HepG2 (cell line): Measurements from ENCODE around the gene COPS3. TPM values are rescaled to one million over a fixed set of nuclear protein-coding genes. Genes with fewer than 3 reads are reported as not detected.

Source experiments
- ARHGAP35 ChIP-seq: sonication (generic); formaldehyde crosslinking; IDR thresholded peaks from 2 replicates; pipeline ENCODE4 v1.9.0; 2022; ENCODE audit warnings: mild to moderate bottlenecking, inconsistent platforms, moderate library complexity, missing genetic modification reagents, borderline replicate concordance
- BRCA1 ChIP-seq: sonication (generic); formaldehyde crosslinking; IDR thresholded peaks from 2 replicates; pipeline ENCODE4 v1.4.0; 2020; ENCODE audit warnings: missing genetic modification reagents
- HOXD1 ChIP-seq: sonication (generic); formaldehyde crosslinking; IDR thresholded peaks from 2 replicates; pipeline ENCODE4 v1.5.0; 2020; ENCODE audit warnings: missing genetic modification reagents
- MNT ChIP-seq: fragments of 450-650 bp; IDR thresholded peaks from 2 replicates; pipeline ENCODE4 v1.6.1; 2016
- MXI1 ChIP-seq: IDR thresholded peaks from 3 replicates; pipeline ENCODE4 v1.6.1; 2012; ENCODE audit warnings: low read depth, low read length, inconsistent platforms, borderline replicate concordance
- NAIF1 ChIP-seq: sonication (generic); formaldehyde crosslinking; IDR thresholded peaks from 2 replicates; pipeline ENCODE4 v1.5.0; 2020; ENCODE audit warnings: mild to moderate bottlenecking, missing genetic modification reagents, borderline replicate concordance
- NFRKB ChIP-seq: fragments of 450-650 bp; IDR thresholded peaks from 2 replicates; pipeline ENCODE4 v1.6.1; 2017
- NFYC ChIP-seq: IDR thresholded peaks from 2 replicates; pipeline ENCODE4 v1.6.1; 2016; ENCODE audit warnings: missing genetic modification reagents, missing compliant biosample characterization
- PPARG ChIP-seq: conservative IDR thresholded peaks from 2 replicates; pipeline ENCODE4 v1.6.1; 2016; ENCODE audit warnings: missing biosample characterization, missing genetic modification reagents
- REPIN1 ChIP-seq: sonication (generic); formaldehyde crosslinking; IDR thresholded peaks from 2 replicates; pipeline ENCODE4 v1.8.0; 2022; ENCODE audit warnings: missing genetic modification reagents, low read depth, mild to moderate bottlenecking, borderline replicate concordance
- SIN3A ChIP-seq: IDR thresholded peaks from 2 replicates; pipeline ENCODE4 v1.6.1; 2011; ENCODE audit warnings: low read depth, mild to moderate bottlenecking, control low read depth, low read length, borderline replicate concordance
- SMAD1 ChIP-seq: sonication (generic); formaldehyde crosslinking; IDR thresholded peaks from 2 replicates; pipeline ENCODE4 v1.4.0; 2020; ENCODE audit warnings: missing genetic modification reagents, low read depth, mild to moderate bottlenecking, borderline replicate concordance
- SP4 ChIP-seq: sonication (generic); formaldehyde crosslinking; IDR thresholded peaks from 2 replicates; pipeline ENCODE4 v1.8.1; 2023; ENCODE audit warnings: mild to moderate bottlenecking, missing genetic modification reagents
- ZFP36L2 ChIP-seq: sonication (generic); formaldehyde crosslinking; IDR thresholded peaks from 2 replicates; pipeline ENCODE4 v1.4.0; 2020; ENCODE audit warnings: missing genetic modification reagents
- ZGPAT ChIP-seq: IDR thresholded peaks from 2 replicates; pipeline ENCODE4 v1.6.1; 2016; ENCODE audit warnings: mild to moderate bottlenecking
- ZNF101 ChIP-seq: sonication (generic); formaldehyde crosslinking; IDR thresholded peaks from 2 replicates; pipeline ENCODE4 v1.4.0; 2020; ENCODE audit warnings: mild to moderate bottlenecking, low read depth, missing genetic modification reagents, borderline replicate concordance
- ZNF142 ChIP-seq: sonication (generic); formaldehyde crosslinking; IDR thresholded peaks from 2 replicates; pipeline ENCODE4 v1.4.0; 2020; ENCODE audit warnings: missing genetic modification reagents
- ZNF329 ChIP-seq: sonication (generic); formaldehyde crosslinking; IDR thresholded peaks from 2 replicates; pipeline ENCODE4 v1.9.0; 2021; ENCODE audit warnings: low read depth, mild to moderate bottlenecking, missing genetic modification reagents
- ZNF530 ChIP-seq: sonication (generic); formaldehyde crosslinking; IDR thresholded peaks from 2 replicates; pipeline ENCODE4 v1.5.0; 2020; ENCODE audit warnings: low read depth, mild to moderate bottlenecking, missing genetic modification reagents
- ZNF572 ChIP-seq: sonication (generic); formaldehyde crosslinking; IDR thresholded peaks from 2 replicates; pipeline ENCODE4 v1.5.1; 2020; ENCODE audit warnings: mild to moderate bottlenecking, missing genetic modification reagents
- ZNF883 ChIP-seq: sonication (generic); formaldehyde crosslinking; IDR thresholded peaks from 2 replicates; pipeline ENCODE4 v1.5.1; 2020; ENCODE audit warnings: mild to moderate bottlenecking, missing genetic modification reagents; ENCODE audit errors: not compliant biosample characterization
- polyA plus RNA-seq, 8 experiments: library from polyadenylated mRNA; depleted of rRNA in 3 of 8; stranded (reverse) in 7 of 8; unstranded in 1 of 8; fragments of >200 nt; fragmentation: Illumina TruSeq in 4 of 8; extraction: Trizol in 4 of 8; gene quantifications; 2 replicates each; pipeline versions ENCODE4 v1.2.1 to v1.2.3, GENCODE V29; 2011 to 2016; ENCODE audit warnings: low read depth in 4 of 8, missing spikeins in 1 of 8, mixed read lengths in 1 of 8; ENCODE audit not compliant: insufficient read depth in 1 of 8
- total RNA-seq, 5 experiments: library from RNA; depleted of rRNA; stranded (reverse); fragments of >200 nt; fragmentation: Illumina TruSeq; extraction: Trizol; gene quantifications; 2 replicates each; pipeline ENCODE4 v1.2.3, GENCODE V29; 2016; ENCODE audit warnings: low read depth in 1 of 5

Gene COPS3
- total and polyA plus RNA-seq, 2 of the 13 experiments (the other 11 are each of a cell fraction or from before 2014, with no cell fraction given) = 46.3 to 103 TPM

GRCh38 chr17:17205368-17206123 lies 75.5 kb downstream of the COPS3 start (continued):
- no peak for TF ChIP-seq NFRKB
- peak; percentile 5 for TF ChIP-seq ZNF883
- 0 out of 2 replicates have a peak, but pooled peaks have one; percentile 9 for TF ChIP-seq ZNF101 (CRISPR knock-in tag)
- TF ChIP-seq NFYC = no peak
- no peak; the same call in 1 of the 2 replicates for TF ChIP-seq ARHGAP35 (CRISPR knock-in tag)
- 0 out of 2 replicates have a peak, but pooled peaks have one; percentile 46 for TF ChIP-seq ZNF572 (CRISPR knock-in tag)
- no peak for TF ChIP-seq ZNF329 (CRISPR knock-in tag)
- no peak; the same call in 1 of the 2 replicates for TF ChIP-seq HOXD1 (CRISPR knock-in tag)
- no peak for TF ChIP-seq MNT
- no peak; the same call in 2 of the 3 replicates for TF ChIP-seq MXI1
- TF ChIP-seq SMAD1 (CRISPR knock-in tag) = 0 out of 2 replicates have a peak, but pooled peaks have one; percentile 22
- no peak for TF ChIP-seq BRCA1
- TF ChIP-seq ZFP36L2 (CRISPR knock-in tag) = no peak
- TF ChIP-seq ZGPAT (CRISPR knock-in tag) = 0 out of 2 replicates have a peak, but pooled peaks have one; percentile 5
- TF ChIP-seq REPIN1 (CRISPR knock-in tag) = no peak
- no peak for TF ChIP-seq SP4 (CRISPR knock-in tag)
- no peak for TF ChIP-seq PPARG (CRISPR knock-in tag)
- peak; percentile 37; the same call in 1 of the 2 replicates for TF ChIP-seq SIN3A
- peak; percentile 67; the same call in 1 of the 2 replicates for TF ChIP-seq NAIF1 (CRISPR knock-in tag)
- TF ChIP-seq ZNF142 = no peak
- TF ChIP-seq ZNF530 (CRISPR knock-in tag) = no peak; the same call in 1 of the 2 replicates
